DOHH2 (cell line): ENCODE measurements around the gene TMCO1.
"Not testable (repeated sequence)": the region's sequence is repeated elsewhere in the genome, so short reads cannot be mapped to it uniquely, and the experiment has no call there.

Experiments
- H3F3A ChIP-seq: fragments of 200-600 bp; sonication (generic), shearing (Covaris generic); 2 replicates; pipeline ENCODE4 v1.6.0; 2016; ENCODE audit warnings: antibody characterized with exemption, mild to moderate bottlenecking; ENCODE audit not compliant: control insufficient read depth, insufficient read depth
- H3K27ac ChIP-seq: fragments of 200-600 bp; sonication (generic); 2 replicates; pipeline ENCODE4 v1.5.1; 2014; ENCODE audit warnings: low read depth, mild to moderate bottlenecking, low read length, moderate library complexity
- H3K27me3 ChIP-seq: fragments of 200-600 bp; sonication (generic); 2 replicates; pipeline ENCODE4 v1.6.1; 2014; ENCODE audit warnings: mild to moderate bottlenecking, low read length, mixed read lengths; ENCODE audit not compliant: control insufficient read depth
- H3K36me3 ChIP-seq: fragments of 200-600 bp; sonication (generic); 2 replicates; pipeline ENCODE4 v1.6.1; 2014; ENCODE audit warnings: mild to moderate bottlenecking, low read length, moderate library complexity, mixed read lengths; ENCODE audit not compliant: control insufficient read depth
- H3K4me1 ChIP-seq: fragments of 200-600 bp; sonication (generic); 2 replicates; pipeline ENCODE4 v1.6.1; 2014; ENCODE audit warnings: mild to moderate bottlenecking, low read length, mixed read lengths; ENCODE audit not compliant: control insufficient read depth
- H3K4me2 ChIP-seq: fragments of 200-600 bp; sonication (generic); 2 replicates; pipeline ENCODE4 v1.6.0; 2014; ENCODE audit warnings: mild to moderate bottlenecking, low read length, moderate library complexity
- H3K4me3 ChIP-seq: fragments of 200-600 bp; sonication (generic); 2 replicates; pipeline ENCODE4 v1.5.1; 2014; ENCODE audit warnings: mild to moderate bottlenecking, low read length, mixed read lengths
- H3K79me2 ChIP-seq: fragments of 200-600 bp; sonication (generic); 2 replicates; pipeline ENCODE4 v1.6.1; 2014; ENCODE audit warnings: mild to moderate bottlenecking, low read length, mixed read lengths; ENCODE audit not compliant: control insufficient read depth
- H3K9me2 ChIP-seq: fragments of 200-600 bp; sonication (generic); replicated peaks from 2 replicates; pipeline ENCODE4 v1.6.1; 2014; ENCODE audit warnings: mild to moderate bottlenecking, low read length, mixed read lengths; ENCODE audit not compliant: control insufficient read depth
- H3K9me3 ChIP-seq: fragments of 200-600 bp; sonication (generic); 2 replicates; pipeline ENCODE4 v1.6.1; 2014; ENCODE audit warnings: antibody characterized with exemption, low read length, mixed read lengths; ENCODE audit not compliant: control insufficient read depth, insufficient read depth
- H4K20me1 ChIP-seq: fragments of 200-600 bp; sonication (generic); 2 replicates; pipeline ENCODE4 v1.6.0; 2014; ENCODE audit warnings: low read depth, mild to moderate bottlenecking, antibody characterized with exemption, low read length, moderate library complexity; ENCODE audit not compliant: control insufficient read depth, insufficient read depth
- EZH2phosphoT487 ChIP-seq: fragments of 200-600 bp; sonication (generic); IDR thresholded peaks from 2 replicates; pipeline ENCODE4 v1.6.1; 2017; ENCODE audit warnings: borderline replicate concordance, mild to moderate bottlenecking, antibody characterized with exemption, low read length, moderate library complexity, mixed read lengths
- TF ChIP-seq, protein P1 (sequence below): fragments of 200-600 bp; sonication (generic); IDR thresholded peaks from one replicate; pipeline ENCODE4 v1.5.1; 2014; ENCODE audit warnings: antibody characterized with exemption, mild to moderate bottlenecking, low read depth, low read length; ENCODE audit not compliant: poor library complexity, severe bottlenecking

The TMCO1 gene

DNA sequence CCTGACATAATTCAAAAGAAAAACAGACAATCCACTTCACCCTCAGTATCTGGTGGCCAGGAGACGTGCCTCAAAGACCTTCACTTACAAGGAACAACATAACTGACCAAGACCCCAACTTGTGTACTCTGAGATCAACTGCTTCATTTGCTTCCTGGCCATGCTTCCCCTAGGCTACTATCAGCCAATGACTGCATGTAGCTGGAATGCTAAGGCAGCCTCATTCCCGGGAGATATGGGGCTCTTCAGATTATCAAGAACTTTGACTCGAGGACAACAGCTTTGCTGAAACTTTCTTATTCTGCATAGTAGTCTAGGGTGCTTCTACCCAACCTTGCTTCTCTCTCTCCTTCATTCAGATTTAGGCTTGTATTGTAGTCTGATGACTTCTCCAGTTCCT lies 47.1 kb upstream of the TMCO1 start:
- Histone ChIP-seq H3K27ac (no peak overlapping the region), H3K4me3 (no peak overlapping the region), H3K79me2 (no peaks in the 10 kb centered on the region), H3K4me2 (no peak overlapping the region), H3K4me1 (no peaks in the 10 kb centered on the region), H3K27me3 (peaks cover 7% of the 10 kb centered on the region), H3K9me3 (no peaks in the 10 kb centered on the region), H3K9me2 (no peaks in the 10 kb centered on the region), H4K20me1 (no peaks in the 10 kb centered on the region), H3K36me3 (no peaks in the 10 kb centered on the region), H3F3A (no peaks in the 10 kb centered on the region)
- TF ChIP-seq, protein P1, sequence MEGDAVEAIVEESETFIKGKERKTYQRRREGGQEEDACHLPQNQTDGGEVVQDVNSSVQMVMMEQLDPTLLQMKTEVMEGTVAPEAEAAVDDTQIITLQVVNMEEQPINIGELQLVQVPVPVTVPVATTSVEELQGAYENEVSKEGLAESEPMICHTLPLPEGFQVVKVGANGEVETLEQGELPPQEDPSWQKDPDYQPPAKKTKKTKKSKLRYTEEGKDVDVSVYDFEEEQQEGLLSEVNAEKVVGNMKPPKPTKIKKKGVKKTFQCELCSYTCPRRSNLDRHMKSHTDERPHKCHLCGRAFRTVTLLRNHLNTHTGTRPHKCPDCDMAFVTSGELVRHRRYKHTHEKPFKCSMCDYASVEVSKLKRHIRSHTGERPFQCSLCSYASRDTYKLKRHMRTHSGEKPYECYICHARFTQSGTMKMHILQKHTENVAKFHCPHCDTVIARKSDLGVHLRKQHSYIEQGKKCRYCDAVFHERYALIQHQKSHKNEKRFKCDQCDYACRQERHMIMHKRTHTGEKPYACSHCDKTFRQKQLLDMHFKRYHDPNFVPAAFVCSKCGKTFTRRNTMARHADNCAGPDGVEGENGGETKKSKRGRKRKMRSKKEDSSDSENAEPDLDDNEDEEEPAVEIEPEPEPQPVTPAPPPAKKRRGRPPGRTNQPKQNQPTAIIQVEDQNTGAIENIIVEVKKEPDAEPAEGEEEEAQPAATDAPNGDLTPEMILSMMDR: no peak
- TF ChIP-seq EZH2phosphoT487: no peak

DNA sequence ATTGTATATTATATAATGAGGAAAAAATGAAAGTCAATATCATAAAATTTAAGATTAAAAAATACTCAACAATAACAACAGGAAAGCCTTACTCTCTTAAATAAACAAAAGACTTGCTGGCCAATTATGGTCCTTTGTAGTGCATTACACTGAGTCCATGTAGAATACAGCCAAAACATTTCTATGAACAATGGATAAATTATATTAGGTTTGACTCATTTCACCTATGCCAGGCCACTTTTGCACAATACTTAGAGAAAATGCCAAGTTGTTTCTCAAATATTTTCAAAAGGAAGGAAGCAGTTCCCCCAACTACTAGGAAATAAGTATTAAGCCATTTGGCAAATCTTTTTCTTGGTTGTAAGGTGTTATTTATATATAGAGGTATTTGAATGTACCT lies 38.9 kb upstream of the TMCO1 start:
- peaks cover 2% of the 10 kb centered on the region; the same call in 1 of the 2 replicates for H3K27me3 ChIP-seq
- H3K79me2 ChIP-seq: no peaks in the 10 kb centered on the region
- no peak overlapping the region for H3K4me3 ChIP-seq
- TF ChIP-seq, protein P1: no peak
- TF ChIP-seq EZH2phosphoT487: no peak
- no peaks in the 10 kb centered on the region for H3K9me2 ChIP-seq
- H4K20me1 ChIP-seq: no peaks in the 10 kb centered on the region
- no peak overlapping the region for H3K27ac ChIP-seq
- H3K36me3 ChIP-seq: no peaks in the 10 kb centered on the region
- no peaks in the 10 kb centered on the region for H3K4me1 ChIP-seq
- H3F3A ChIP-seq: no peaks in the 10 kb centered on the region
- H3K4me2 ChIP-seq: no peak overlapping the region
- no peaks in the 10 kb centered on the region for H3K9me3 ChIP-seq

DNA sequence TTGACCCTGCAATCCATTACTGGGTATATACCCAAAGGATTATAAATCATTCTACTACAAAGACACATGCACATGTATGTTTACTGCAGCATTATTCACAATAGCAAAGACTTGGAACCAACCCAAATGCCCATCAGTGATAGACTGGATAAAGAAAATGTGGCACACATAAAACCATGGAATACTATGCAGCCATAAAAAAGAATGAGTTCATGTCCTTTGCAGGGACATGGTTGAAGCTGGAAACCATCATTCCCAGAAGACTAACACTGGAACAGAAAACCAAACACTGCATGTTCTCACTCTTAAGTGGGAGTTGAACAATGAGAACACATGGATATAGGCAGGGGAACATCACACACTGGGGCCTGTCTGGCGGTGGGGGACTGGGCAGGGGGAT lies 35.8 kb upstream of the TMCO1 start:
- H3K9me3 ChIP-seq, H3K4me1 ChIP-seq, H3K27me3 ChIP-seq, H3F3A ChIP-seq, H4K20me1 ChIP-seq, H3K27ac ChIP-seq, H3K9me2 ChIP-seq, H3K36me3 ChIP-seq, H3K4me3 ChIP-seq, H3K79me2 ChIP-seq, H3K4me2 ChIP-seq: not testable (repeated sequence)

DNA sequence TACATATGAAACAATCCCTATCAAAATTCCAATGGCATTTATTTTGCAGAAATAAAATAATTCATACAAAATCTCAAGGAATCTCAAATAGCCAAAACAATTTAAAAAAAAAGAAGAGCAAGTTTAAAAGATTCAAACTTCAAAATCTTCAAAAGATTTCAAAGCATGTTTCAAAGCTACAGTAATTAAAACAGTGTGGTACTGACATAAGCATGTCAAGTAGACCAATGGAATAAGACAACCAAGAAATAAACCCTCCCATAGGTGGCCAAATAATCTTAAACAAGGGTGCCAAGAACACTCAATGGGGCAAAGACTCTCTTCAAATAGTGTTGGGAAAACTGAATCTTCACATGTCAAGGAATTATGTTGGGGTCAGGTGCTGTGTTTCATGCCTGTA lies 30.7 kb upstream of the TMCO1 start:
- TF ChIP-seq EZH2phosphoT487: no peak
- peaks cover 10% of the 10 kb centered on the region for H3K9me3 ChIP-seq
- no peak overlapping the region for H3K4me3 ChIP-seq
- H3K79me2 ChIP-seq: no peaks in the 10 kb centered on the region
- H3K4me1 ChIP-seq: no peaks in the 10 kb centered on the region
- no peak overlapping the region for H3K27ac ChIP-seq
- no peaks in the 10 kb centered on the region for H3K27me3 ChIP-seq
- H3K36me3 ChIP-seq: no peaks in the 10 kb centered on the region
- H4K20me1 ChIP-seq: no peaks in the 10 kb centered on the region
- no peak overlapping the region for H3K4me2 ChIP-seq
- no peaks in the 10 kb centered on the region for H3K9me2 ChIP-seq
- H3F3A ChIP-seq: no peaks in the 10 kb centered on the region

DNA sequence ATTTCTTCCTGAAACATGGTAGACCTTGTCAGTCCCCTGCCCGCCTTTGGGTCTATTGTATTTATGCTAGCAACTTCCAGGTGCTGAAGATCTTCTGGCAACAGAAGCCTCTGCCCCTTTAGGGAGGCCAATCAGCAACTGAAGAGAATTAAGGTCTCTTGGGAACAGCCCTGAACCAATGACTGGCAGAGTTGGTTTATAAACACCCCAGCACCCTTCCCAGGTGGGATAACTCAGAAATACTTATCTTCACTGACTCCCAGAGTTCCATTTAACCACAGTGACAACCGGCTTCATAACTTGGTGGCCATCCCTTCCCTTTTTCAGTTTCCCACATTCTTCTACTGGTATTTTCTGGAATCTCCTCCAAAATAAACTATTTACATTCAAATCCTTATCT lies 27.2 kb upstream of the TMCO1 start:
- H3K27ac ChIP-seq: no peak overlapping the region
- no peak overlapping the region for H3K4me3 ChIP-seq
- no peaks in the 10 kb centered on the region for H3K4me1 ChIP-seq
- peaks cover 10% of the 10 kb centered on the region for H3K9me3 ChIP-seq
- H3K4me2 ChIP-seq: no peak overlapping the region
- no peaks in the 10 kb centered on the region for H3K79me2 ChIP-seq
- TF ChIP-seq EZH2phosphoT487: no peak
- TF ChIP-seq, protein P1: no peak
- H3K27me3 ChIP-seq: peaks cover 9% of the 10 kb centered on the region; the same call in 1 of the 2 replicates
- no peaks in the 10 kb centered on the region for H3K36me3 ChIP-seq
- H3K9me2 ChIP-seq: no peaks in the 10 kb centered on the region
- no peaks in the 10 kb centered on the region for H3F3A ChIP-seq
- H4K20me1 ChIP-seq: no peaks in the 10 kb centered on the region
